ENCODE data around the gene ZBTB16. TPM values are rescaled to one million over a fixed set of nuclear protein-coding genes. Genes with fewer than 3 reads are reported as not detected.
"Not testable (repeated sequence)": the region's sequence is repeated elsewhere in the genome, so short reads cannot be mapped to it uniquely, and the experiment has no call there.

The ZBTB16 gene
- total RNA-seq, 5 donors from 2014 or later (not counting 1 experiment from before 2014, with no cell fraction given) = 8.3 to 20.5 (median 12.4) TPM

DNA sequence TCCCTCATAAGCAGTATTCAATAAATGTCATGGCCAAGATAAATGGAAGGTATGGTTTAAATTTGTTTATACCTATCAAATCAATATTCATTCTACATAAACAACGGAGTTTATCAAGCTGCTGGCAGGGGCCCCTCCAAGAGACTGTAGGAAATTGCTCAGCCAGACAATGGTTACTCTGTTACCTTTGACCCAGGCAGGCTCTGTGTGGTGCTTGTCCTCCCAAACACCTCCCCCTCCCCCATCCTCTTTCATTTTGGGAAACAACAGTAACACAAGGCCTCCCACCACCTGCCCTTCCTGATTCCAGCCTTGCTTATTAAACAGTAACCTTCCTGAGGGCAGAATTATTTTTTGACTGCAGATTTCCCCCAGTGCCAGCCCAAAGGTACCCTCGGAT is 10.5 kb upstream of the ZBTB16 start:
- H3K27ac Mint-ChIP-seq = no peak overlapping the region
- H3K27me3 Mint-ChIP-seq = peaks cover 4 to 9% of the 10 kb centered on the region in 2 donors
- no peak for DNase-seq
- no peaks in the 10 kb centered on the region for H3K9me3 ChIP-seq
- peaks cover 9 to 12% (median 10%) of the 10 kb centered on the region in 3 donors for H3K4me1 Mint-ChIP-seq
- no peaks in the 10 kb centered on the region for H3K9me3 Mint-ChIP-seq
- H3K4me3 Mint-ChIP-seq = no peak overlapping the region
- H3K4me1 ChIP-seq (ENCODE audit: control insufficient read depth in 1 of 2, extremely low read depth in 1 of 2, insufficient read depth in 2 of 2, low read length in 2 of 2) = peaks cover 0 to 7% of the 10 kb centered on the region in 2 experiments
- no peaks in the 10 kb centered on the region for H3K36me3 Mint-ChIP-seq
- H3K27me3 ChIP-seq (replicated peaks in 1 of 2; ENCODE audit: control insufficient read depth in 2 of 2, extremely low read depth in 1 of 2, insufficient read depth in 2 of 2, low read length in 1 of 2) = peaks cover 0 to 12% of the 10 kb centered on the region in 2 experiments
- CTCF ChIA-PET = interaction anchor here (1.2 to 1.7 kb wide), 2 partner anchors 212 kb away, joined by 5 to 8 read pairs; no protein-coding TSS in a partner anchor
- no peak overlapping the region for H3K27ac ChIP-seq (ENCODE audit: low read length)
- POLR2A ChIA-PET = no interaction called here
- no peak overlapping the region for H3K4me3 ChIP-seq (ENCODE audit: control insufficient read depth in 1 of 2, extremely low read depth in 1 of 2, low read length in 1 of 2)
- 100% methylated on average over 1 of the region's 2 CpGs for WGBS (ENCODE audit: insufficient coverage)
- ATAC-seq (replicated peaks in 1 of 4) = no peak
- H3K36me3 ChIP-seq (ENCODE audit: control insufficient read depth in 2 of 2, extremely low read depth in 1 of 2, insufficient read depth in 1 of 2, low read length in 1 of 2) = no peaks in the 10 kb centered on the region

DNA sequence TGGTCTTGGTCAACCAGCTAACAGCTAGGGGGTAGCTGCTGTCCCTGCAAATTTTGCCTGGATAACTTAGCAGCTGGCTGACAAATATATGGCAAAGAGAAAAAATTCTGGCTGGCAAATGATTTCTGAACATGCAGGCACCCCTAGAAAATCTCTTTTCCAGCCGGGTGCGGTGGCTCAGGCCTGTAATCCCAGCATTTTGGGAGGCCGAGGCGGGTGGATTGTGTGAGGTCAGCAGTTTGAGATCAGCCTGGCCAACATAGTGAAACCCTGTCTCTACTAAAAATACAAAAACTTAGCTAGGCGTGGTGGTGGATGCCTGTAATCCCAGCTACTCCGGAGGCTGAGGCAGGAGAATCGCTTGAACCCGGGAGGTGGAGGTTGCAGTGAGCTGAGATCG is 9.7 kb upstream of the ZBTB16 start:
- H3K27ac ChIP-seq (ENCODE audit: low read length); H3K4me3 Mint-ChIP-seq; H3K4me3 ChIP-seq (ENCODE audit: control insufficient read depth in 1 of 2, extremely low read depth in 1 of 2, low read length in 1 of 2); H3K9me3 Mint-ChIP-seq; H3K4me1 ChIP-seq (ENCODE audit: control insufficient read depth in 1 of 2, extremely low read depth in 1 of 2, insufficient read depth in 2 of 2, low read length in 2 of 2); H3K9me3 ChIP-seq; H3K36me3 ChIP-seq (ENCODE audit: control insufficient read depth in 2 of 2, extremely low read depth in 1 of 2, insufficient read depth in 1 of 2, low read length in 1 of 2); H3K27me3 Mint-ChIP-seq; CTCF ChIA-PET; H3K4me1 Mint-ChIP-seq; DNase-seq; POLR2A ChIA-PET; H3K27ac Mint-ChIP-seq; ATAC-seq (replicated peaks in 1 of 4); H3K36me3 Mint-ChIP-seq: not testable (repeated sequence)
- WGBS (ENCODE audit: insufficient coverage) = no CpG with 5 or more reads among the region's 9 CpGs
- H3K27me3 ChIP-seq (replicated peaks in 1 of 2; ENCODE audit: control insufficient read depth in 2 of 2, extremely low read depth in 1 of 2, insufficient read depth in 2 of 2, low read length in 1 of 2) = peaks cover 0 to 12% of the 10 kb centered on the region in 2 experiments

DNA sequence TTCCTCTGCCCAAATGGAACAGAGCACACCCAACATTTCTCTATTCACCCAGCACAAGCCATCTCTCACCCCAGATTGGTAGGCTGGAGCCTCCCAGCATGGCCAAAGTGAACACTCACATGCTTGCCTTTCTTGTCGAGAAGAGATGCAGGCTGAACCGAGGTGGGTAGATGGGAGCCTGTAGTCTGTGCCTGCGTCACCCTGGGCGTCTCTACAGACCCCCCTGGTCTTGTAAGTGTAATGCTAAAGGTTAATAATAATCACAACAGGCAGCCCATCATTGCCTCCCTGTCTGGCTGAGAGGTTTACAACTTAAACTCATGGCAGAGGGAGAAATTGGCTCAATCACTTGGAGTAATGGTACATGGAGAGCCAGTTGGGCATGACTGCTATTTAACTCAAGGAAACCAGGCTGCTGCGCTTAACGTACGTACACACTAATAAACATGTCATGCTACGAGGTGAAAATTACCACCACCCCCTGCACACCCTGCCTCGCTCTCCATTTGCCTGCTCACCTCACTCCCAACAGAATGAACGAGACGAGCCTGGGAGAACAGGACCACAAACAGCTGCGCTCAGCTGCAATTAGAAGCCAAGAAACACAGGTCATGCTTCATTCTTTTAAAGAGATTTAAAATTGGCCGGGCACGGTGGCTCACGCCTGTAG is 9.1 kb upstream of the ZBTB16 start:
- Mint-ChIP-seq H3K27ac (no peak overlapping the region), H3K27me3 (peaks cover 4 to 9% of the 10 kb centered on the region in 2 donors), H3K9me3 (no peaks in the 10 kb centered on the region), H3K4me3 (no peak overlapping the region), H3K4me1 (no peaks in the 10 kb centered on the region), H3K36me3 (no peaks in the 10 kb centered on the region)
- Histone ChIP-seq H3K27ac (ENCODE audit: low read length) (no peak overlapping the region), H3K36me3 (ENCODE audit: control insufficient read depth in 2 of 2, extremely low read depth in 1 of 2, insufficient read depth in 1 of 2, low read length in 1 of 2) (no peaks in the 10 kb centered on the region), H3K27me3 (replicated peaks in 1 of 2; ENCODE audit: control insufficient read depth in 2 of 2, extremely low read depth in 1 of 2, insufficient read depth in 2 of 2, low read length in 1 of 2) (peaks cover 0 to 12% of the 10 kb centered on the region in 2 experiments), H3K9me3 (no peaks in the 10 kb centered on the region), H3K4me1 (ENCODE audit: control insufficient read depth in 1 of 2, extremely low read depth in 1 of 2, insufficient read depth in 2 of 2, low read length in 2 of 2) (no peaks in the 10 kb centered on the region), H3K4me3 (ENCODE audit: control insufficient read depth in 1 of 2, extremely low read depth in 1 of 2, low read length in 1 of 2) (no peak overlapping the region)
- POLR2A ChIA-PET = no interaction called here
- CTCF ChIA-PET = no interaction called here
- no peak for ATAC-seq (replicated peaks in 1 of 4)
- WGBS (ENCODE audit: insufficient coverage) = 83% methylated on average over 6 of the region's 15 CpGs
- DNase-seq = no peak

DNA sequence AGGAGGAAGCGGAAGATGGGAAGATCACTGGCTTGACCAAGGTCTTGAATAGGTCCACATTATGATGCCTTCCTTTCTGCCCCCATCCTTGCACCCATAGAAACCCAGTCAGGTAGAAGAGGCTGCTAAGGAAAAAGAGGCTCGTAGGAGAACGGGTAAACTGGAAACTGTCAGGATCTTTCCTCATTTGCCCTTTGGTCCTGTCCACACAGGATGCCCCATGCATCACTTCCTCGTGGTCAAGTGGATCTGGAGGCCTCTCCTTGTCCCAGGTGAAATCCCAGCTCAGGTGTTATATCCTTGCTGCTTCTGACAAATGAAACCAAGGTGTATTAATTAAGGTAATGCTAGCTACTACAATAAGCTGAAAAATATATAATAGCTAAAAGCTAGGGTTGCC is 8.0 kb upstream of the ZBTB16 start:
- Histone ChIP-seq H3K36me3 (ENCODE audit: control insufficient read depth in 2 of 2, extremely low read depth in 1 of 2, insufficient read depth in 1 of 2, low read length in 1 of 2) (no peaks in the 10 kb centered on the region), H3K27ac (ENCODE audit: low read length) (no peak overlapping the region), H3K4me3 (ENCODE audit: control insufficient read depth in 1 of 2, extremely low read depth in 1 of 2, low read length in 1 of 2) (no peak overlapping the region), H3K9me3 (no peaks in the 10 kb centered on the region), H3K4me1 (ENCODE audit: control insufficient read depth in 1 of 2, extremely low read depth in 1 of 2, insufficient read depth in 2 of 2, low read length in 2 of 2) (no peaks in the 10 kb centered on the region), H3K27me3 (replicated peaks in 1 of 2; ENCODE audit: control insufficient read depth in 2 of 2, extremely low read depth in 1 of 2, insufficient read depth in 2 of 2, low read length in 1 of 2) (peaks cover 0 to 12% of the 10 kb centered on the region in 2 experiments)
- DNase-seq = no peak
- POLR2A ChIA-PET = no interaction called here
- Mint-ChIP-seq H3K4me1 (no peaks in the 10 kb centered on the region), H3K27ac (no peak overlapping the region), H3K27me3 (peaks cover 7 to 15% of the 10 kb centered on the region in 2 donors), H3K4me3 (no peak overlapping the region), H3K9me3 (no peaks in the 10 kb centered on the region), H3K36me3 (no peaks in the 10 kb centered on the region)
- CTCF ChIA-PET = interaction anchor here in 1 of 2 donors (1.1 kb wide), 1 partner anchor 141 kb away, joined by 4 read pairs; no protein-coding TSS in a partner anchor
- ATAC-seq (replicated peaks in 1 of 4) = no peak
- WGBS (ENCODE audit: insufficient coverage) = 100% methylated on average over 1 of the region's 4 CpGs

DNA sequence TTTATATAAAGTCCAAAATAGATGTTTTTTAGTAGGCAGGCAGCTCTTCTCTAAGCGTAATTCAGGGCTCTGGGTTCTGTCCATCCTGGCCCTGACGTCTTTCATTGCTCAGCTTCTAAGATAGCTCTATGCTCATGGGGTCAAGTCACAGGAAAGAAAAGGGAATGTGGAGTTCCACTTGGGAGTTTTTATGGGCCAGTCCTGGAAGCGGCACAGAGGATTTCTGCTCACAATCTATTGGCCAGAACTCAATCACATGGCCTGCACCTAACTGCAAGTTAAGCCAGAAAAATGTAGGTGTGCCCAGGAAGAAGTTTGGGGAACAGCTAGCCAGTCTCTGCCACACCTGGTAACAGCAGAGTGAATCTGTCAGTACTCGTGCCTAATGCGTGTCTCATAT is 7.4 kb upstream of the ZBTB16 start:
- DNase-seq (no peak), ATAC-seq (replicated peaks in 1 of 4) (no peak)
- 78% methylated on average over 4 of the region's 5 CpGs for WGBS (ENCODE audit: insufficient coverage)
- Mint-ChIP-seq H3K27me3 (peaks cover 13 to 17% of the 10 kb centered on the region in 2 donors), H3K4me3 (no peak overlapping the region), H3K36me3 (no peaks in the 10 kb centered on the region), H3K27ac (no peak overlapping the region), H3K4me1 (no peaks in the 10 kb centered on the region), H3K9me3 (no peaks in the 10 kb centered on the region)
- Histone ChIP-seq H3K36me3 (ENCODE audit: control insufficient read depth in 2 of 2, extremely low read depth in 1 of 2, insufficient read depth in 1 of 2, low read length in 1 of 2) (no peaks in the 10 kb centered on the region), H3K27me3 (replicated peaks in 1 of 2; ENCODE audit: control insufficient read depth in 2 of 2, extremely low read depth in 1 of 2, insufficient read depth in 2 of 2, low read length in 1 of 2) (peaks cover 0 to 13% of the 10 kb centered on the region in 2 experiments), H3K27ac (ENCODE audit: low read length) (no peak overlapping the region), H3K9me3 (no peaks in the 10 kb centered on the region), H3K4me1 (ENCODE audit: control insufficient read depth in 1 of 2, extremely low read depth in 1 of 2, insufficient read depth in 2 of 2, low read length in 2 of 2) (no peaks in the 10 kb centered on the region), H3K4me3 (ENCODE audit: control insufficient read depth in 1 of 2, extremely low read depth in 1 of 2, low read length in 1 of 2) (no peak overlapping the region)
- ChIA-PET CTCF (interaction anchor here in 1 of 2 donors (0.6 to 1.1 kb wide), 3 partner anchors 140 to 187 kb away, joined by 3 to 4 read pairs (median 3); no protein-coding TSS in a partner anchor), POLR2A (interaction anchor here in 1 of 2 donors (0.5 kb wide), 1 partner anchor 176 kb away, joined by 5 read pairs; no protein-coding TSS in a partner anchor)

DNA sequence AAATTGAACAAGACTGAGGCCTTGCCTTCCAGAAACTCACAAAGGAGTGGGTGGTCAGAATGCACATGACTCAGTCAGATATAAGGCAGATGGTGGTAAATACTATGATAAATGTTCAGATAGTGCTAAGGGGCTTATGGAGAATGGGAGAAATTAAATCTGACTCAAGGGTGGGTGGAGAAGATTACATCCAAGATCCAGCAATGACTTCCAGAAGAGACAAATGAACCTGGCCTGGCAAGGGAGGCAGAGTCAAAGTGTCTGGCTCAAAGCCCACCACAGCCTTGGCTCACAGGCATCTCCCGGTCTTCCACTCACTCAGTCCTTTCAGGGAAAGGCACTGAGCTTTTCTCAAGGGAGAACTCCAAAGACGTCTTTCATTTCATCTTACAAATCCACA is 6.1 kb upstream of the ZBTB16 start:
- Histone ChIP-seq H3K9me3 (no peaks in the 10 kb centered on the region), H3K4me1 (ENCODE audit: control insufficient read depth in 1 of 2, extremely low read depth in 1 of 2, insufficient read depth in 2 of 2, low read length in 2 of 2) (peaks cover 0 to 4% of the 10 kb centered on the region in 2 experiments), H3K36me3 (ENCODE audit: control insufficient read depth in 2 of 2, extremely low read depth in 1 of 2, insufficient read depth in 1 of 2, low read length in 1 of 2) (no peaks in the 10 kb centered on the region), H3K4me3 (ENCODE audit: control insufficient read depth in 1 of 2, extremely low read depth in 1 of 2, low read length in 1 of 2) (no peak overlapping the region), H3K27ac (ENCODE audit: low read length) (no peak overlapping the region), H3K27me3 (replicated peaks in 1 of 2; ENCODE audit: control insufficient read depth in 2 of 2, extremely low read depth in 1 of 2, insufficient read depth in 2 of 2, low read length in 1 of 2) (peaks cover 0 to 22% of the 10 kb centered on the region in 2 experiments)
- H3K27me3 Mint-ChIP-seq = peaks cover 22 to 27% of the 10 kb centered on the region in 2 donors
- ChIA-PET POLR2A (no interaction called here), CTCF (no interaction called here)
- no peaks in the 10 kb centered on the region for H3K9me3 Mint-ChIP-seq
- no peak overlapping the region for H3K27ac Mint-ChIP-seq
- H3K4me3 Mint-ChIP-seq = no peak overlapping the region
- WGBS (ENCODE audit: insufficient coverage) = 100% methylated on average over 1 of the region's 2 CpGs
- H3K36me3 Mint-ChIP-seq = no peaks in the 10 kb centered on the region
- ATAC-seq (replicated peaks in 1 of 4) (no peak), DNase-seq (no peak)
- peaks cover 0 to 7% (median 6%) of the 10 kb centered on the region in 3 donors for H3K4me1 Mint-ChIP-seq
